ENCODE measurements around the gene KDM8. TPM values are rescaled to one million over a fixed set of nuclear protein-coding genes. Genes with fewer than 3 reads are reported as not detected.
A peak's percentile ranks its signal among the peaks of the same experiment; 100 is the strongest.

KDM8 gene
- total RNA-seq (1 to 10 TPM; 3.2 to 6.1 (median 5.1) TPM), polyA plus RNA-seq (3.1 TPM)
- long read RNA-seq, donor 1, partial matches to known transcripts: 3 of 8 reads
- long read RNA-seq, donor 1, other reads (novel, unspliced or antisense): 1 of 8 reads
- long read RNA-seq, donor 2, partial matches to known transcripts: 1 of 1 reads
- long read RNA-seq, donor 2, other reads (novel, unspliced or antisense): 0 of 1 reads
- long read RNA-seq, donor 3, transcript KDM8-201 (8 exons, 2,462 nt): major isoform, 5 of 7 reads
- long read RNA-seq, donor 3, partial matches to known transcripts: 0 of 7 reads
- long read RNA-seq, donor 3, other reads (novel, unspliced or antisense): 2 of 7 reads
- long read RNA-seq, donor 4, partial matches to known transcripts: 1 of 2 reads
- long read RNA-seq, donor 4, other reads (novel, unspliced or antisense): 0 of 2 reads

DNA sequence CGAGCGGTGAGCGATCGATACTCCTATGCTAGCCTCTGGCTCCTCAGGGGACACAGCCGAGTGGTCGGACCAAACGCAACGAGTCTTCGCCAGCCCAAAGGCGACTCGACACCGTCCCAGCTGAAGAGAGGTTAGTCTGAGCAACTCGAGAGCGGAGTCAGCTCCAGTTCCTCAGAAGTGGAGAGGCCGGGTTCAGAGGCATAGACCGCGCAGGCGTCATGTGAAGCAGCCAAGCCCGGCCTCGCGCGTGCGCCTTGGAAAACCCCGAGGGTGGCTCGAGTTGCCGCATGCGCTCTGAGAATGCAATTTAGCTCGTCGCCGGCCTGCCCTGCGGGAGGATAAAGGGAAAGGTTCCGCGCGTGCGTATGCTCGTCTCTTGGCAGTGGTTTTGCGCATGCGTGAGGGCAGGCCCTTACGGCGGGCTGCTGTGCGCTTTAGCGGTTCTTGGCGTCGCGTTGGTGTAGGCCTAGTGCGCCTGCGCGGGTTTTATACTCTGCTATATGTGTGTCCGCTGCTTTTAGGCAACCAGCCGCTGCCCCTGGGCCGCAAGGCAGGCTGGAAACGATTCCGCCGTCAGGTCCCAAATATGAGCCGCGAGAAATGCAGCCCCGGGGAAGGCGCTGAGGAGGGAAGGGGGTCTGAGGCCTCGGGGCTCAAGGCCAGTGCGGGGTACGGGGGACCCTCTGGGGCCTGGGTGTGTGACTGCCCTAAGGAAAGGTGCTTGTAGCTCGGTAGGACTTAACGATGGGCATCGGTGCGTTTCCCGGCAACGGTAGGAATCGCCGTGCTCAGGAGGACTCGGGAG lies at the start of gene KDM8:
TSS of gene KDM8 (plus strand) at position 20 of the 805 bp plus-strand sequence. CDS start 6,598 bp downstream, outside the sequence.
- Histone ChIP-seq H3K27ac (ENCODE audit: low read length) (peak within 1 kb of the TSS; percentile 96), H3K9me3 (ENCODE audit: control insufficient read depth, low read length) (no peaks in the 10 kb centered on the region), H3K27me3 (ENCODE audit: control insufficient read depth, insufficient read depth) (no peaks in the 10 kb centered on the region), H3K4me1 (ENCODE audit: control insufficient read depth, insufficient read depth, low read length) (peaks cover 5% of the 10 kb centered on the region), H3K4me3 (ENCODE audit: low read length) (peak within 1 kb of the TSS; percentile 63)
- ATAC-seq (peak; percentile 97 to 98), DNase-seq (peak; percentile 99 to 100 (median 100))
- intact Hi-C loops (cut with DNase I): no loop called here
- under 1% methylated on average over 70 of the region's 70 CpGs for WGBS

DNA sequence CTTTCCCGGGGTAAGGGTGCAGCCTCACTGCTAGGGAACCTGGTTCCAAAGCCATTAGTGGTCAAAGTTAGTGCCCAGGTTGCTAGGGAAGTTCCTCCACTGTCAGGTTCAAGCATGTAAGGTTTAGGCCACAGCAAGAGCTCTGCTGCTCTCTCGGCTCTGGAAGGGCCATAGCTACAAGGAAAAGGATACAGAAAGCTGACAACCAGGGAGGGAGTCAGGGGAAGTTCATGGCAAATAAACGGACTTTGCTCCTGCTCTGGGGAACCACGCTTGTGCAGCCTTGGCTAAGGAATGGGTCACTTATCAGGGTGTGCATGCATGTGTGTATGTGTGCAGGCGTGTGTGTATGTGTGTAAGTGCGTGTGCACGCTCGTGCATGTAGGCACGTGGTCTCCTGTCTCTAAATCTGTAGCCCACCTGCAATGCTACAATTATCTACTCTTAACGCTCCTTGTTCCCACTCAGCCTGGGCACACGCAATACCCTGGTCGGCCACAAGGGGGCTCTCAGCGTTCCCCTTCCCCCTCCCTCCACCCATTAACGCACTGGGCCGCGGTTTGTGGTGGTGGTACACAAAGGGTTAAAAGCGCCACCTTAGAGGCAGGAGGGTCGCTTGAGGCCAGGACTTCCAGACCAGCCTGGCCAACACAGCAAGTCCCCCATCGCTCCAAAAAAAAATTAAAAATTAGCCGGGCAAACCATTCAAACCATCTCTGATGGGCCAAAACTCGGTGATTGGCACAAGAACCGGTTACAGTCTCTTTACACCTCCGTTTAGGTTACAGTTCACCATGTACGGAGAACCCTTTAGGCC lies 48.4 kb upstream of the KDM8 start:
- DNase-seq (peak; percentile 61 to 88 (median 86)), ATAC-seq (peak; percentile 80 to 81)
- H3K4me3 ChIP-seq (ENCODE audit: low read length): no peak overlapping the region
- no peaks in the 10 kb centered on the region for H3K9me3 ChIP-seq (ENCODE audit: control insufficient read depth, low read length)
- no peaks in the 10 kb centered on the region for H3K27me3 ChIP-seq (ENCODE audit: control insufficient read depth, insufficient read depth)
- 15% methylated on average over 24 of the region's 24 CpGs for WGBS
- no peaks in the 10 kb centered on the region for H3K4me1 ChIP-seq (ENCODE audit: control insufficient read depth, insufficient read depth, low read length)
- no peak overlapping the region for H3K27ac ChIP-seq (ENCODE audit: low read length)
- intact Hi-C loops (cut with DNase I): loop anchor here in 3 of 4 donors (5.0 to 10.0 kb wide), 3 partner anchors 60 to 302 kb away; no protein-coding TSS in a partner anchor

DNA sequence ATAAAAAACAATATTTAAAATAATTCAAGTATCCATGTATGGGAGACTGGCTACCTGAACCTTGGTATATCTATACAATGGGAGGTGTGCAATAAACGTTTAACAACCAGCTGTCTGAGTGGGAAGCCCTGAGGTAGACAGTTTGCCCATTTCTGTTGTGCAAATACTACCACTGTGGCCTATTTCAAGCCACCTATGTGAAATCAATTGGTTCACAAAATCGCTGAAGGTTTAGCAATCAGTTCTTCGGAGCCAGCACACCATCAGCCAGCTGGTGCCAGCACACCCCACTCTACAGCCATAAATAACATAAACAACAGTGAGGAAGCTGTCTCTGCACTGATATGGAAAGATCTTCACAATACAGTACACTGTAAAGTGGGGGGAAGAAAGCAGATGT lies 46.7 kb upstream of the KDM8 start:
- ATAC-seq: no peak
- no peak for DNase-seq
- Histone ChIP-seq H3K27me3 (ENCODE audit: control insufficient read depth, insufficient read depth) (no peaks in the 10 kb centered on the region), H3K27ac (ENCODE audit: low read length) (no peak overlapping the region), H3K4me3 (ENCODE audit: low read length) (no peak overlapping the region), H3K9me3 (ENCODE audit: control insufficient read depth, low read length) (no peaks in the 10 kb centered on the region), H3K4me1 (ENCODE audit: control insufficient read depth, insufficient read depth, low read length) (no peaks in the 10 kb centered on the region)
- intact Hi-C loops (cut with DNase I): loop anchor here in 3 of 4 donors (5.0 to 10.0 kb wide), 3 partner anchors 62 to 301 kb away; no protein-coding TSS in a partner anchor
- 45% methylated on average over 3 of the region's 3 CpGs for WGBS

DNA sequence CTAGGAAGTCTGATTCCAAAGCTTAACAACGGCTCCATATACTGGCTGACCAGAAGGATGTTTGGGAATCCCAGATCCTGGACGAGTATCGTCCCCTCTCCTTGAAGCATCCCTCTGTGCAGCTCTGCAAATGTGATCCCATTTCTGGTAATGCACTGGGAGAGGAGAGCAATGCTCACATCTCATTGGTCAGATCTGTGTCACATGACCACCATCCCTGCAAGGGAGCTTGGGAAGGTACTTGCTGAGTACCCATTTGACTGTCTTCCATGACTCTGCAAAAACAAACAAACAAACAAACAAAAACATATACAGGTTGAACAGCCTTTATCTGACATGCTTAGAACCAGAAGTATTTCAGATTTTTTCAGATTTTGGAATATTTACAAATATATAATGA lies 41.9 kb upstream of the KDM8 start:
- Histone ChIP-seq H3K4me1 (ENCODE audit: control insufficient read depth, insufficient read depth, low read length) (no peaks in the 10 kb centered on the region), H3K4me3 (ENCODE audit: low read length) (no peak overlapping the region), H3K27me3 (ENCODE audit: control insufficient read depth, insufficient read depth) (no peaks in the 10 kb centered on the region), H3K27ac (ENCODE audit: low read length) (no peak overlapping the region), H3K9me3 (ENCODE audit: control insufficient read depth, low read length) (no peaks in the 10 kb centered on the region)
- DNase-seq (no peak), ATAC-seq (no peak)
- intact Hi-C loops (cut with DNase I): no loop called here
- 73% methylated on average over 3 of the region's 3 CpGs for WGBS

DNA sequence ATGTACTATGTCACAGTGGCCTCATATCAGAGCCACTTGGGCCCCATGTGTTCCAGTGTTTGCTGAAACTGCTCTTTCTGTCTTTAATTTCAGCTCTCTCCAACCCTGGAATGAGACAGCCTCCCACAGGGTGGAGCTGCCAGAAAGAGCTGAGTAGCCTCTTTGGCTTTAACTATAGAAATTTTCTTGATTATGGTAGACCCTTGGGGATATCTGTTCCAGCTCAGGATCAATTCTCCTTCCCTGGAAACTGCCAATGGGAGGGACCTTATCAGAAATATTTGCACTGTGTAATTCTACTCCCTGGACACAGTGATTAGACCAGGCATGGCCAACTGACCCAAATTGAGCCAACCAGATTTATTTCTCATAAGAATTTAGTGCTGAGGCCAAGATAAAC lies 39.0 kb upstream of the KDM8 start:
- DNase-seq: peak; percentile 47 to 87 (median 73)
- H3K27me3 ChIP-seq (ENCODE audit: control insufficient read depth, insufficient read depth): no peaks in the 10 kb centered on the region
- intact Hi-C loops (cut with DNase I): no loop called here
- peak; percentile 78 to 92 for ATAC-seq
- no peaks in the 10 kb centered on the region for H3K4me1 ChIP-seq (ENCODE audit: control insufficient read depth, insufficient read depth, low read length)
- no peak overlapping the region for H3K27ac ChIP-seq (ENCODE audit: low read length)
- H3K4me3 ChIP-seq (ENCODE audit: low read length): no peak overlapping the region
- no peaks in the 10 kb centered on the region for H3K9me3 ChIP-seq (ENCODE audit: control insufficient read depth, low read length)

DNA sequence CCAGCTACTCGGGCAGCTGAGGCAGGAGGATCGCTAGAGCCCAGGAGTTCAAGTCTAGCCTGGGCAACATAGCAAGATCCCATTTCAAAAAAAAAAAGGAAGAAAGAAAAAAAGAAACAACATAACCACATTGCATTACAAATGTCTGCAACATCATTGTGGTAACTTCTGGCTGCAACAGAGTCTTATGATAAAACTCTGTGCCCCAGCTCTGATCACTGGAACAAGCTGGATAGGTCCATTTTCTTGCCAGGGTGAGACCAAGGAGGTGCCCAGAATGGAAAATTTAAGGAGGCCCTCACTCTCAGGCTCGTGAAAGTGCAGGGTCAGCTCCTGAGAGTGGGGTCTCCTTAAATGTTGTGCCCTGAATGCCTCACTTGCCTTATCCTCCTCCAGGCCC lies 37.8 kb upstream of the KDM8 start:
- WGBS: 88% methylated on average over 3 of the region's 3 CpGs

DNA sequence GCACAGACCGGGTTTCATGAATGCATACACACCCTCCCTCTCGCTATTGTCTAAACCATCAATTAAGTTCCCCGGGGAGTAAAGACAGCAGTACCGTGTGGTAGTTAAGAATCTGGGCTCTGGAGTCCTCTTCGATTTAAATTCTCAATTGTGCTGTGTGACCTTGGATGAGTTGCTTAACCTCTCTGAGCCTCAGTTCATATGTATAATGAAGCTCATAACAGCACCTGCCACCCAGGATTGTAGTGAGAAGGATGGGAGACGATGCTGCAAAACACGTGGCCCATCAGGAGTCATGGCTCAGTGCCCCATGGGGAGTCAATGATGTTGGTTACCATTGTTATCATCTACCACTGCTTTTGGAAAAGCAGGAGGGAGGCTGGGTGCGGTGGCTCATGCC lies 34.5 kb upstream of the KDM8 start:
- Histone ChIP-seq H3K9me3 (ENCODE audit: control insufficient read depth, low read length) (no peaks in the 10 kb centered on the region), H3K27ac (ENCODE audit: low read length) (no peak overlapping the region), H3K4me1 (ENCODE audit: control insufficient read depth, insufficient read depth, low read length) (no peaks in the 10 kb centered on the region), H3K27me3 (ENCODE audit: control insufficient read depth, insufficient read depth) (no peaks in the 10 kb centered on the region), H3K4me3 (ENCODE audit: low read length) (no peak overlapping the region)
- ATAC-seq (no peak), DNase-seq (no peak)
- 82% methylated on average over 8 of the region's 8 CpGs for WGBS
- intact Hi-C loops (cut with DNase I): no loop called here

More for the DNA sequence above, 37.8 kb upstream of the KDM8 start:
- Histone ChIP-seq H3K27me3 (ENCODE audit: control insufficient read depth, insufficient read depth) (no peaks in the 10 kb centered on the region), H3K4me1 (ENCODE audit: control insufficient read depth, insufficient read depth, low read length) (no peaks in the 10 kb centered on the region), H3K9me3 (ENCODE audit: control insufficient read depth, low read length) (no peaks in the 10 kb centered on the region), H3K27ac (ENCODE audit: low read length) (no peak overlapping the region), H3K4me3 (ENCODE audit: low read length) (no peak overlapping the region)
- intact Hi-C loops (cut with DNase I): no loop called here
- DNase-seq (no peak), ATAC-seq (no peak)

DNA sequence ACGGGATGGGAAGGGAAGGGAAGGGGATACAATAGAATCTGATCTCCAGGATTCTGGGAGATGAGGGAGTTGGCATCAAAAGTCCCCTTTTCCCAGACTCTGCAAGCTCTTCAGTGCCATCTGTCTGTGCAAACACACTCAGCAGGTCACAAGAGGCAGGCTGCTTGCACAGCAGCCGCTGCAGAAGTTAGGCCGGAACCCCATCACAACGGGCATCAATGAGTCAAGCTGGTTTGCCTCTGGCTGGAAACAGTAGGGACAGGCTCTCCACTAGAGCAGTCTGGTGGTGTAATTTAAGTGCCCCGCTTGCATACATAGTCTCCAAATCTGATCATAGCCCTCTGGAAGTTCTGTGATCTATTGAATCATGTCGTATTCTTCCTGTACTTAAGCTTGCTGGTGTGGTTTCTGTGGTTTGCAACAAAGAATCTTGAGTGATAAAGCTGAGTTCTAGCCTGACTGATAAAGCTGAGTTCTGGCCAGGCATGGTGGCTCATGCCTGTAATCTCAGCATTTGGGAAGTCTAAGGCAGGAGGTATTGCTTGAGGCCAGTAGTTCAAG lies 33.7 kb upstream of the KDM8 start:
- Histone ChIP-seq H3K27ac (ENCODE audit: low read length) (no peak overlapping the region), H3K27me3 (ENCODE audit: control insufficient read depth, insufficient read depth) (no peaks in the 10 kb centered on the region), H3K9me3 (ENCODE audit: control insufficient read depth, low read length) (no peaks in the 10 kb centered on the region), H3K4me3 (ENCODE audit: low read length) (no peak overlapping the region), H3K4me1 (ENCODE audit: control insufficient read depth, insufficient read depth, low read length) (no peaks in the 10 kb centered on the region)
- ATAC-seq (no peak), DNase-seq (no peak)
- intact Hi-C loops (cut with DNase I): loop anchor here in 1 of 4 donors (10.0 kb wide), 2 partner anchors 195 to 285 kb away; no protein-coding TSS in a partner anchor
- WGBS: 54% methylated on average over 6 of the region's 6 CpGs

DNA sequence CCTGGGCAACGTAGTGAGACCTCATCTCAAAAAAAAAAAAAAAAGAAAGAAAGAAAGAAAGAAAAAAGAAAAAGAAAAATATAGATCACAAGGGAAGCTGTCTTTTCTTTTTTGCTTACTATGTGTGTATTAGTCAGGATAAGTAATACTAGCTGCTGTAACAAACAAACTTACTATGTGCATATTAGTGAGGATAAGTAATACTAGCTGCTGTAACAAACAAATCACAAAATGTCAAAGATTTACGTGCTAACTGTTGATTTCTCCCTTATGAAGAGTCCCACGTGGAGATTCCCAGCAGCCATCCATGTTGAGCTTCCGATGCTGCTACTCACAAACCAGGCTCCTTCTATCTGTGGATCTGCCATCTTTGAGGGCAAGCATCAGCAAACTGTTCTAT lies 31.7 kb upstream of the KDM8 start:
- DNase-seq: no peak
- intact Hi-C loops (cut with DNase I): loop anchor here in 1 of 4 donors (10.0 kb wide), 2 partner anchors 193 to 283 kb away; no protein-coding TSS in a partner anchor

DNA sequence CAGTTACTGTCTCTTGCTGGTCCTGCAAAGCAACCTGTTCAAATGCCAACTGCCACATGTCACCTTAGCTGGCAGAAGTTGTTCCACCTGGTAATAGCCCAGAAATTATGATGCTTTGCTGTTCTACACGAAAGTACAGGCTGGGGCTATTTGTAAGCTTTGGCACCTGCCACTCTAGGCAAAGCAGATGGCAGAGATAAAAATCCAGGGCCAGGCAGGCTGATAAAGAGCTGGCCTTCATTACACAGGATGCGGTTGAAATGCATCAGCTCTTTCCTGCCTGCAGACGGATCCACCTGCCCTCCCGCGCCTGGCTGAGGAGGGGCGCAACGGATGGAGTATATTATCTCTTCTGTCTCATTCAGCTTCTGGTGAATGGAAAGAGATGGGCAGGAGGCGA lies 29.3 kb upstream of the KDM8 start:
- 48% methylated on average over 8 of the region's 8 CpGs for WGBS
- intact Hi-C loops (cut with DNase I): loop anchor here in 1 of 4 donors (10.0 kb wide), 2 partner anchors 191 to 281 kb away; no protein-coding TSS in a partner anchor
- no peak for ATAC-seq

More for the DNA sequence above, 31.7 kb upstream of the KDM8 start:
- H3K27me3 ChIP-seq (ENCODE audit: control insufficient read depth, insufficient read depth): no peaks in the 10 kb centered on the region
- H3K4me3 ChIP-seq (ENCODE audit: low read length): no peak overlapping the region
- WGBS: 92% methylated on average over 4 of the region's 4 CpGs
- H3K9me3 ChIP-seq (ENCODE audit: control insufficient read depth, low read length): no peaks in the 10 kb centered on the region
- no peak overlapping the region for H3K27ac ChIP-seq (ENCODE audit: low read length)
- H3K4me1 ChIP-seq (ENCODE audit: control insufficient read depth, insufficient read depth, low read length): no peaks in the 10 kb centered on the region
- no peak for ATAC-seq

More for the DNA sequence above, 29.3 kb upstream of the KDM8 start:
- Histone ChIP-seq H3K27ac (ENCODE audit: low read length) (no peak overlapping the region), H3K9me3 (ENCODE audit: control insufficient read depth, low read length) (no peaks in the 10 kb centered on the region), H3K4me3 (ENCODE audit: low read length) (no peak overlapping the region), H3K27me3 (ENCODE audit: control insufficient read depth, insufficient read depth) (no peaks in the 10 kb centered on the region), H3K4me1 (ENCODE audit: control insufficient read depth, insufficient read depth, low read length) (no peaks in the 10 kb centered on the region)
- peak in 1 of 3 donors; percentile 44 for DNase-seq
